Activated naive CD8-positive, alpha-beta T cell treated with anti-CD3 and anti-CD28 coated beads for 36 hours (primary cell): ENCODE measurements around the gene ADAMTS17. TPM values are rescaled to one million over a fixed set of nuclear protein-coding genes. Genes with fewer than 3 reads are reported as not detected.

Experiments
- DNase-seq: peaks from one replicate; pipeline ENCODE4 v3.0.0; 2021
- H3K27ac Mint-ChIP-seq: one replicate; pipeline ENCODE4 v1.8.0; 2022; ENCODE audit warnings: mild to moderate bottlenecking, moderate library complexity, mixed read lengths
- H3K27me3 Mint-ChIP-seq: one replicate; pipeline ENCODE4 v1.8.0; 2022; ENCODE audit warnings: mild to moderate bottlenecking, mixed read lengths
- H3K36me3 Mint-ChIP-seq: one replicate; pipeline ENCODE4 v1.8.0; 2021; ENCODE audit warnings: mild to moderate bottlenecking, mixed read lengths
- H3K4me1 Mint-ChIP-seq: one replicate; pipeline ENCODE4 v1.8.0; 2021; ENCODE audit warnings: mixed read lengths
- H3K4me3 Mint-ChIP-seq: one replicate; pipeline ENCODE4 v1.8.0; 2022; ENCODE audit warnings: mild to moderate bottlenecking, moderate library complexity, mixed read lengths
- H3K9me3 Mint-ChIP-seq: one replicate; pipeline ENCODE4 v1.8.0; 2022; ENCODE audit warnings: mixed read lengths
- total RNA-seq, 2 experiments: library from RNA; stranded (reverse); gene quantifications; one replicate each; pipeline ENCODE4 v1.2.3, GENCODE V29; 2021

ADAMTS17 gene
- total RNA-seq, 2 experiments from 2014 or later: 2.5 to 3.6 TPM

DNA sequence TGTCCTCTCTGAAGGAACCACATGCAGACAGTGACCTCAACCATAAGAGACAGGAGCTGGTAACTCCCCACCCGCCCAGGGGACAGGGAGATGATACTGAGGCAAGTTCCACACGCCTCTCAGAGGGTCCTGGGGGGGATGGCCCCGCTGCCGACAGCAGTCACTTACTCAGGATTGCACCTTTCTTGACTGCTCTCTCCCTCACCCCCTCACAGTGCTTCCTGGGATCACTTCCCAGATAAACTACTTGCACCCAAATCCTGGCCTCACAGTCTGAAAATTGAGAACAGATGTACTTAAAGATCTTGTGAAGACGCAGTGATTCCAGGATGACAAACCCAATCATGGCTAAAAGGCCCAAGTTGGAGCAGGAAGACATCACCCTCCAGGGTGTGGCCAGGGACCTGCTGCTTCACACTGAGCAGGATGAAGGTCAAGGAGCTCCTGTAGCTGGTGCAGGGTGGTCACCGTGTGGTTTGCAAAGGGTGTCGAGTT is 207.6 kb downstream of the ADAMTS17 start:
- Mint-ChIP-seq H3K4me3 (no peak overlapping the region), H3K27ac (no peak overlapping the region), H3K4me1 (peaks cover 6% of the 10 kb centered on the region), H3K27me3 (no peaks in the 10 kb centered on the region), H3K36me3 (peaks cover 3% of the 10 kb centered on the region), H3K9me3 (no peaks in the 10 kb centered on the region)
- no peak for DNase-seq

GRCh38 chr15:100133001-100133400 is 208.8 kb downstream of the ADAMTS17 start:
- no peaks in the 10 kb centered on the region for H3K27me3 Mint-ChIP-seq
- DNase-seq: no peak

DNA sequence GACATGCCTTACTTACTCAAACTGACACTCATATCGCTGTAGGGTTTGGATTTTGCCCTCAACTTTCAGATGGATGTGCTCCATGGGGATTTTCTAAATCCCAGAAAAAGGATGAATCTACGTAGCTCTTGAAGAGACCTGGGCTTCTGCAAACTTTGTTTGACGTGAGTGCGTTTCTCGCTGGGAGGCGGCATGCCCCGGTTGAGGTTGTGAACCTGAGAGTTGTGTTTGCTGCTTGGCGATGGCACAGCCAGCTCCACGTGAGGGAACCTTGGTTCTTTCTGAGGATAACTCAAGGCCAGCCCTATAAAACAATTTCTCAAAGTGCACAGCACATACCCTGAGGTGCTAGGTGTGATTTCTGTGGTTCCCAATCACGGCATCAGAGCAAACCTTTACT is 209.5 kb downstream of the ADAMTS17 start:
- H3K27ac Mint-ChIP-seq: no peak overlapping the region
- H3K27me3 Mint-ChIP-seq: no peaks in the 10 kb centered on the region
- no peak for DNase-seq
- H3K4me1 Mint-ChIP-seq: peaks cover 6% of the 10 kb centered on the region
- no peak overlapping the region for H3K4me3 Mint-ChIP-seq
- peaks cover 3% of the 10 kb centered on the region for H3K36me3 Mint-ChIP-seq
- H3K9me3 Mint-ChIP-seq: no peaks in the 10 kb centered on the region

More at GRCh38 chr15:100133001-100133400, 208.8 kb downstream of the ADAMTS17 start:
- no peak overlapping the region for H3K4me3 Mint-ChIP-seq
- peaks cover 6% of the 10 kb centered on the region for H3K4me1 Mint-ChIP-seq
- H3K27ac Mint-ChIP-seq: no peak overlapping the region
- H3K36me3 Mint-ChIP-seq: peaks cover 3% of the 10 kb centered on the region
- H3K9me3 Mint-ChIP-seq: no peaks in the 10 kb centered on the region

- H3K27ac Mint-ChIP-seq: no peak overlapping the region
- H3K9me3 Mint-ChIP-seq: no peaks in the 10 kb centered on the region
- no peak overlapping the region for H3K4me3 Mint-ChIP-seq
- H3K4me1 Mint-ChIP-seq: peaks cover 6% of the 10 kb centered on the region
- H3K36me3 Mint-ChIP-seq: peaks cover 3% of the 10 kb centered on the region
- peak; percentile 52 for DNase-seq
- no peaks in the 10 kb centered on the region for H3K27me3 Mint-ChIP-seq
Measured at GRCh38 chr15:100131321-100132224, 210.2 kb downstream of the ADAMTS17 start.

DNA sequence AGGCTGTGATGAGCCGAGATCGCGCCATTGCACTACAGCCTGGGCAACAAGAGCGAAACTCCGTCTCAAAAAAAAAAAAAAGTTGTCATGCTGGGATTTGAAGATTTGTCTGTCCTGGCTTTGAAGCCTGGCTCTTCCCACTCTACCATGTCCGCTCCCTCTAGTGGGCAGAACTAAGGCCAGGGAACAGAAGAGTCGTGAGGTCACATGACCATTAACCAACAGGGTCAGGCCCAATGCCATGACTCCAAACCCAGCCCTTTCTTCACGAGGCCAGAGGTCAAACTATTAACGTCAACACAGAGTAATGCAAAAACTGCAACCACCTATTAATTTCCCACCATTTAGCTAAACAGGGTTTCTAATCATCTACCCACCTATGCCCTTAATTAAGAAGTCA is 212.1 kb downstream of the ADAMTS17 start:
- Mint-ChIP-seq H3K27me3 (no peaks in the 10 kb centered on the region), H3K36me3 (peaks cover 3% of the 10 kb centered on the region), H3K27ac (no peak overlapping the region), H3K4me3 (no peak overlapping the region), H3K9me3 (no peaks in the 10 kb centered on the region), H3K4me1 (peaks cover 6% of the 10 kb centered on the region)
- DNase-seq: no peak

DNA sequence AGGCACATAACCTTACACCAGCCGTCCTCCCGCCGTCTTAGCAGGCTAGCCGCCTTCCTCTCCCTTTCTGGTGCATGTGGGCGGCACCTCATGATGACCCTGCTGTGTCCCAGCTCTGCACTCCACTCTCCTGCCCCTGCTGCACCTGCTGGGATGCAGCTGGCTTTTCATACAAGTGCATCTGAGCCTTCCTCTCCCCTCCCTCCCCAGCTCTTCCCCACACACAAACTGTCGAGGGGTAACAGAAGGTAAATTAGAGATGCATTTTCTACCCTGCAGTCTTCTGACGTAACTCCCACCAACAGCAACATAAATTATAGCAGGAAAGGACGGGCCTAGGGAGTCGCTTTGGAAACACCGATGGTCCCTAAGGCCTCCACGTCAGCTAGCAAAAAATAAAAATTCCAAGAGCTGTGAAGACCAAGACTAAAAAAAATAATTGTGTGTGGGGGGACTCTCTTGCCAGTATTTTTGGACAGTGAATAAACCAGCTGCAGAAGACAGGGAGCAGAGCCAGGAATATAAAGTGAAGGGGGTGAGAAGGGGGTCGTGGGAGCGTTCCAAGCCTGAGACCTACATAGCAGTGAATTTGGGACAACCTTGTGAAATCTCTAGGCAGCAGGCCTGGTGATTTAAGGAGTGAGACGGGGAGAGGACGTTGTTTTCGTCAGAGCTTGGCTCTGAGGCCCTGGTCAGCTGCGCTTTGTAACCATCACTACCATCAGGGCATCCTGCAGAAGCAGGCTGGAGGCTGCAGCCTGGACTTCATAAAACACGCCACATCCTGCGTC is 216.2 kb downstream of the ADAMTS17 start:
- no peak for DNase-seq
- Mint-ChIP-seq H3K4me1 (no peaks in the 10 kb centered on the region), H3K27ac (no peak overlapping the region), H3K36me3 (peaks cover 20% of the 10 kb centered on the region), H3K4me3 (no peak overlapping the region), H3K9me3 (peaks cover 13% of the 10 kb centered on the region), H3K27me3 (no peaks in the 10 kb centered on the region)

DNA sequence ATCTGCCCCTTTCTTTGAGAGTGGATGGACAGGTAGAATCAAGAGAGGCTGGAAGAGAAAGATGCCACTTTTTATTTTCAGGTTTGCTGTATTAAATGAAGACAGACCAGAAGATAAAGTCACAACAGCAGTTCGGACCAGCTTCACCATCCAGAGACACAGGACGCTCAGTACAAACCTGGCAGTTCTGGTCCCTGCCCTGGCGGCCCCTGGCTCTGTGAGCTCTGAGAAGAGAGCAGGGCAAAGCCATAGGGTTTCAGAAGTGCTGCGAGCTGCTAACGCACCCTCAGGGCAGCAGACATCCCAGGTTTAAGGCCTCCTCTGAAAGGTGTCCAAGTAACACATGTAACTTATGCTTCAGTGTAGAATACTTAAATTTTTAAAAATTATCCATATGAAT is 216.8 kb downstream of the ADAMTS17 start:
- Mint-ChIP-seq H3K4me3 (no peak overlapping the region), H3K36me3 (peaks cover 21% of the 10 kb centered on the region)

DNA sequence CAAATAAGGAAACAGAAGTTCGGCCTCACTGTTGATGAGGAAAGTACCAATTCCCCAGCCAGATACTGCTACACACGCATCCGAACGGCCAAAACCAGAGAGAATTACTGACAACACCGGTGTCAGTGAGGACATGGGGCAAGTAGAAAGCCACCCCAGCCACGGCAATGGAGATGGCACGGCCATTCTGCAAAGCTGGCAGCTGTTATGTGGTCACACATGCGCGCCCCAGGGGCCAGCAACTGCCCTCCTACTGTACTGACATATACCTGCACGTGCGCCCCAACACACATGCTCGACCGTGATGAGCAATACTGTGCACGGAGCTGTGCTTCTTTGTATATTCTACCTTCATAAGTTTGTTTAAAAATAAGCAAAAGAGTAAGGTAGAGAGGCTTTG is 217.4 kb downstream of the ADAMTS17 start:
- Mint-ChIP-seq H3K9me3 (peaks cover 15% of the 10 kb centered on the region), H3K4me3 (no peak overlapping the region), H3K27me3 (no peaks in the 10 kb centered on the region), H3K27ac (no peak overlapping the region), H3K36me3 (peaks cover 26% of the 10 kb centered on the region), H3K4me1 (no peaks in the 10 kb centered on the region)
- DNase-seq: no peak

More for the DNA sequence above, 216.8 kb downstream of the ADAMTS17 start:
- Mint-ChIP-seq H3K27ac (no peak overlapping the region), H3K4me1 (no peaks in the 10 kb centered on the region), H3K27me3 (no peaks in the 10 kb centered on the region), H3K9me3 (peaks cover 15% of the 10 kb centered on the region)
- no peak for DNase-seq

DNA sequence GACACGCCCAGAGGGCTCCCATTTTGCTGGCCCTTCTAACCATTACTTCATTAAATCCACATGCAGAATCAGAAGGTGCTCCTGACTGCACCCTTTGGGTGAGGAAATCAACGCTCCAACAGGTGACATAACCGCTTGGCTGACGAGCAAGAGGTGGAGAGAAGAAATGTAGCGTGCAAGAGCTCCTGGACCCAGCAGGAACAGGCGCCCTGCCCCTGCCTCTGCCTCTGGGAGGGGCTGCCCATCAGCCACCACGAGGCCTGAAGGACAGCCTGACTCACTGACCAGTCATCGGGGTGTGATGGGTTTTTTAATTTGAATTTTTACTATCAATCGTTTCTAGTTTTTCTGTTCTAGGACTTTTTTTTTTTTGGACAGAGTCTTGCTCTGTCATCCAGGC is 218.2 kb downstream of the ADAMTS17 start:
- peaks cover 15% of the 10 kb centered on the region for H3K9me3 Mint-ChIP-seq
- no peak overlapping the region for H3K4me3 Mint-ChIP-seq
- H3K27me3 Mint-ChIP-seq: no peaks in the 10 kb centered on the region
- DNase-seq: no peak
- H3K27ac Mint-ChIP-seq: no peak overlapping the region
- H3K36me3 Mint-ChIP-seq: peaks cover 29% of the 10 kb centered on the region
- no peaks in the 10 kb centered on the region for H3K4me1 Mint-ChIP-seq

GRCh38 chr15:100121285-100121684 is 220.5 kb downstream of the ADAMTS17 start:
- H3K27me3 Mint-ChIP-seq: no peaks in the 10 kb centered on the region
- peaks cover 31% of the 10 kb centered on the region for H3K36me3 Mint-ChIP-seq
- no peak for DNase-seq
- H3K27ac Mint-ChIP-seq: no peak overlapping the region
- peaks cover 15% of the 10 kb centered on the region for H3K9me3 Mint-ChIP-seq
- no peak overlapping the region for H3K4me3 Mint-ChIP-seq
- no peaks in the 10 kb centered on the region for H3K4me1 Mint-ChIP-seq

DNA sequence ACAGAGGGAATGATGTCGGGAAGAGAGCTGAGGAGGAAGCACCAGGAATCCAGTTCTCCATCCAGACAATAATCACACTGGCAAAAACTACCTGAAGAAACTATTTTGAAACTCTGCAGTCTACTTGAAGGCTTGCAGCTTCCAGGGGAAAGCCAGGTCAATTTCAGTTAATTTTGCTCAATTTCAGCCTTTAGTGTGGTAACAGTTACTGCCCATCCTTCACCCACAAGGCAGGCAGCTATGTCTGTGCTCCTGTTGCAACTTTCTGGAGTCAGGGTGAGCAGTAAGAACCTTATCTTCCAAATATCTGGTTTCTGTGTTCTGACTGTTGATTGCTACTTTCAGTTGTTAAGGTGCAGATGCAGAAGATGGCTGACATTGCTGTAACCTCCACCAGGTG is 221.7 kb downstream of the ADAMTS17 start:
- H3K36me3 Mint-ChIP-seq: peaks cover 31% of the 10 kb centered on the region
- H3K9me3 Mint-ChIP-seq: peaks cover 15% of the 10 kb centered on the region
- H3K4me3 Mint-ChIP-seq: no peak overlapping the region
- no peak overlapping the region for H3K27ac Mint-ChIP-seq
- H3K27me3 Mint-ChIP-seq: no peaks in the 10 kb centered on the region
- no peaks in the 10 kb centered on the region for H3K4me1 Mint-ChIP-seq
- DNase-seq: no peak

GRCh38 chr15:100118546-100118945 is 223.2 kb downstream of the ADAMTS17 start:
- no peak overlapping the region for H3K4me3 Mint-ChIP-seq
- H3K27ac Mint-ChIP-seq: no peak overlapping the region
- DNase-seq: no peak
- H3K9me3 Mint-ChIP-seq: peaks cover 15% of the 10 kb centered on the region
- no peaks in the 10 kb centered on the region for H3K27me3 Mint-ChIP-seq
- H3K4me1 Mint-ChIP-seq: peaks cover 8% of the 10 kb centered on the region
- H3K36me3 Mint-ChIP-seq: peaks cover 26% of the 10 kb centered on the region

DNA sequence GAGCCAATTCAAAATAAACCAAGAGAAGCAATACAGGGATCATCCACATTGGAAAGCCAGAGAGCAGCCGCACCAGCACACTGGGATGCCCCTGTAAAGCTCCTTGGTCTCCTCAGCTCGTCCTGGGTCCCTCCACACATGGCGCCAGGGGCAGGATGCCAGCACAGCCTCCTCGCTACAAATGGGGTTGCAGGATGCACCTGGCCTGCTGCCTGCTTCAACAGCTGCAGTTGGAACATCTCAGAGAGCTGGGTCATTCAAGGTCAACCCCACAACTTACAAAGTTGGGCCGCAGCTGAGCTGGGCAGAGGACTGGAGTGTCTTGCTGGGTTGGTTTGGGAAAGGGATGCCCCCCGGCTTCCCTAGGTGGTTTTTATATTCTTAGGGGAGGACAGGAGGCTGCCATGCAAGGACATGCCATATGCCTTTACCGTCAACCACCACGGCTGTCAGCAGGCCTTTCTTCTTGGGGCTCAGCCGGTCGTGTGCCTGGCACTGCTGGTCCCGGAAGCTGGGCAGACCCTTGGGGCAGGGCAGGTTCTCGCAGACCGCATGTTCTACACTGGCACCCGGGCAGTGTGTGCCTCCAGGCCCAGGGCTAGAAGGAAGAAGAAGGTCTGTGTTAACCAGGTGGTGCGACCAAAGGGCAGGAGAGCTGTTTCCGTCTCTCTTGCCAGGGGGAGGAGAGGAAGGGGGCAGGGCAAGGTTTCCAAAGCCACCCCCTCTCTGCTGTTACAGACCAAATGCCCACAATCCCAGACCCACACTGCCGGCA is 225.2 kb downstream of the ADAMTS17 start:
- Mint-ChIP-seq H3K27ac (no peak overlapping the region), H3K4me1 (peaks cover 24% of the 10 kb centered on the region), H3K9me3 (peaks cover 8% of the 10 kb centered on the region), H3K4me3 (no peak overlapping the region), H3K36me3 (peaks cover 16% of the 10 kb centered on the region), H3K27me3 (no peaks in the 10 kb centered on the region)
- no peak for DNase-seq

- Mint-ChIP-seq H3K4me1 (peaks cover 33% of the 10 kb centered on the region), H3K4me3 (no peak overlapping the region), H3K27me3 (no peaks in the 10 kb centered on the region), H3K27ac (no peak overlapping the region), H3K36me3 (peaks cover 11% of the 10 kb centered on the region), H3K9me3 (peaks cover 3% of the 10 kb centered on the region)
- DNase-seq: no peak
Measured at GRCh38 chr15:100115711-100116090, 226.1 kb downstream of the ADAMTS17 start.
